ENCODE data around the gene KRTAP19-8.

GRCh38 chr21:31078216-31078615 lies 39.9 kb upstream of the KRTAP19-8 start:
- no peak for TF ChIP-seq CTCF (IDR thresholded peaks at IDR 0.05 in 2 of 3, conservative IDR thresholded peaks at IDR 0.05 in 1 of 3; ENCODE audit: control insufficient read depth in 2 of 3, extremely low read depth in 1 of 3, insufficient read depth in 1 of 3, low read depth in 3 of 3, low read length in 3 of 3)
- no peak for TF ChIP-seq STAT3 (IDR thresholded peaks at IDR 0.05; ENCODE audit: low read depth, low read length)
